RCC 7860 (cell line): ENCODE results near the gene ADGRB3.

Experiments used
- DNase-seq: peaks from one replicate; pipeline ENCODE4 v3.0.0-alpha.2; 2015; ENCODE audit warnings: low spot score
- FAIRE-seq: peaks from 2 replicates; lab custom pipeline; 2012; peaks lifted over from hg19 to GRCh38; lab: Jason Lieb, UNC

Gene ADGRB3

DNA sequence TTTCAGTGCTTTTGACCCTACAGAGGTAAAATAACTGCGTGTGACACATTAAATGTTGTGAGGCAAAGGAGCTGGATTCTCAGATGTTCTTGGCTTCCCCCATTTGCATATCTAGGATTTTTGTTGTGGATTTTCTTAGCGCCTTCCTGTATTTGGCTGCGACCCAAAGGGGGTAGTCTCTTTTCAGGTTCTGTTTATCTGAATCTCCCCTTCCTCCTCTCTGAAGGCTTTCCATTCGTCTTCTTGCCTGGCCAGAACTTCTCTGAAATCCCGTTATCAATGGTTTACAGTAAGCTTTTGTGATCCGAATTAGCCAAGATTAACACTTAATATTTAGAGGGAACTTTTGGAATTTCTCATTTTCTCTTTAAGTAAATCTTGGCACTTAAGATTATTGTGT is 60.8 kb downstream of the ADGRB3 start:
- DNase-seq (no peak), FAIRE-seq (no peak)

DNA sequence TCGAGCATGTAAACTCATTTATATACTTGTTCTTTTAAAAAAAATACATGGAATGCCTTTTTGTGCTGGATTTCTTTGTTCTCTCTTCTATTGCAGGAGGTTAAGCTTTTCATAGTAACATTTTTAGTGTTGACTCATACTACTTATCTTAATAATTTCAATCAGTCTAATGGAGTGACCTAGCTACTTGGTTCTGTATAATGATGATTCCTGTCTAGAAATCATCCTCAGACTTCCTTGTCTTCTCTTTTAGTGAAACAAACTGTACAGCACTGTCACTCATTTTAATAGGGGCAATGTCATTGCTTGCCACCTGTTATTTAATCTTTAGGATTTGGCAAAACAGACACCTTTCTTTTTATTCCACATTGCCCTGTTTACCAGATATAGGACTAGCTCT is 62.3 kb downstream of the ADGRB3 start:
- FAIRE-seq (no peak), DNase-seq (no peak)

DNA sequence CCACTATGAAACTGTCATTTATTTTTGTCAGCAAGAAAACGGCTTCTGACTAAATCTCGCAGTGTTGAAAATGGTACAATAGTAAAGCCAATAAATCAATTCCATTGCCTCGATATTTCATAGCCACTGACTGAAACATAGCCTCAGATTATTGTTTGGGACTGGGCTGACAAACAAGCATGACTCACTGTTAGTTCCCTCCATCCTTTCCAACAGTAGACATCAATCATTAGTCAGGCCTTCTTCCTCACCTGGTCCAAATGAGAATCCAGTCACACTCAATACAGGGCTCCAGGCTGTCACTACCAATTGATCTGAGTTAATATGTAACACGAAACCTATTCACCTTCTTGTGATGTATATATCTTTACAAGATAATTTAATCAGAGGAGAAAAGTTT is 66.1 kb downstream of the ADGRB3 start:
- FAIRE-seq (no peak), DNase-seq (no peak)

DNA sequence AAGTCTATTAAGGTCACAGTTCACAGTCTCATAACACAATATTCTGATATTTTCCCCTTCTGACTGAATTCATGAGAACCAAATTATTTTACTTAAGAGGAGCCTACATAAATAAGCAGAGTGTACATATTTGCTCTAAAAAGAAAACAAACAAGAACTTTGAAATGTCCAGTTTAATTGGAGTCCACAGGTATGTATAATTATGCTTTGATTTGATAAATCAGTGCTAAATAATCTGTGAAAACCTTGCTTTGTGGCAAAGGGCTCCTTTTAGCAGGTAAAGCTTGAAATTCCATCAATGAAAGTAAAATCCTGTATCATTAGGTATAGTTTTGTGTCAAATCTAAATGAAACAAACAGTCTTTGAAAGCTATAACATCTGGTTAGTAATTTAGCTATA is 69.4 kb downstream of the ADGRB3 start:
- DNase-seq = no peak
- no peak for FAIRE-seq

DNA sequence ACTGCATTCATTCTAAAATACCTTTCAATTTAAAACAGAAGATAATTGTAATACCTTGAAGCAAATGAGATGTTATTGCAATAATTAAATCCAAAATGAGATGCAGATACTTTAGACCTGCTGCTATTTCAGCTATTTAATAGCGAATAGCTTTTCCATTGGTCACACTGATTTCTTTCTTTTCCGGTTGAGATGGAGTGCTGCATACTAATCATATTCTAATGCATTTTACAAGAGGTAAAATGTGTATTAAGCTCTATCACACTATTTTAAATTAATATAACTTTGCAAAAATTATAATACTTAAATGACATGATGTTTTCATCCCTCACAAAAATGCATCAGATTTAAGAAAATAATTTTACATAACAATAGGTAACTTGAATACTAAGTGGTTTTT is 74.0 kb downstream of the ADGRB3 start:
- DNase-seq (no peak), FAIRE-seq (no peak)

DNA sequence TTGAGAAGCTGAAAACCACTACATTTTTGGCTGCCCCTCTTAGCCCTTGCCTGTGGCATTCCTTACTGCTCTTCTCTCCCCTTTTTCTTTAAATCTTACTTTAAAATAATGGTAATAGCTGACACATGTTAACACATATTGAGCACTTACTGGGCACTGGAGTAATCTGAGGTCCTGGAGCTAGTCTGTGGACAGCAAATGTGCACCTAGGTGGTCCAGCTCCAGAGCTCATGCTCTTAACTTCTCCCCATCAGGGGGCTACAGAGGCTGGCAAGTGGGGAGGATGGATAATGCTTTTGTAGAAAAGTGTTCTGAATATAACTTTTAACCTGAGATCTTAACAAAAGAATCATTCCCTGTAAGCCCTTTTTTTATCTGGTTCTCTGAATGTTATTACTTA is 74.8 kb downstream of the ADGRB3 start:
- DNase-seq (no peak), FAIRE-seq (no peak)

DNA sequence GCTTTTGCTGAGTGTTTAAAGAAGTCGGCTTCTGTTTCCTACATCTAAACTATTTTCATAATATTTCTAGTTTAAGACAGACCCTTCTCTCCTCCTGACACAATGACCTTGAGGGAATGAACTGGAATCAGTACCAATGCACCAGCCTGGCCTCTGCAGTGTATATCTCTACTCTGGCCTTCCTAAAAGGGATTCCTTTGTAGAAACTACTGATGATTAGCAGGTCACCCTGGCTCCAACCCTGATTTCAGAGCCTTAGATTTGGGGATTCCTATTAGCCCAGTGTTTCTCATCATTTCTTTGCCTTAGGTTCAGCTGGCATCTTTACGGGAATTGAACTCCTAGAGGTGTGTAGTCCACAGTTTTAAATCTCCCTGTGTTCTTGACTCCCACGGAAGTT is 75.4 kb downstream of the ADGRB3 start:
- FAIRE-seq (no peak), DNase-seq (no peak)

DNA sequence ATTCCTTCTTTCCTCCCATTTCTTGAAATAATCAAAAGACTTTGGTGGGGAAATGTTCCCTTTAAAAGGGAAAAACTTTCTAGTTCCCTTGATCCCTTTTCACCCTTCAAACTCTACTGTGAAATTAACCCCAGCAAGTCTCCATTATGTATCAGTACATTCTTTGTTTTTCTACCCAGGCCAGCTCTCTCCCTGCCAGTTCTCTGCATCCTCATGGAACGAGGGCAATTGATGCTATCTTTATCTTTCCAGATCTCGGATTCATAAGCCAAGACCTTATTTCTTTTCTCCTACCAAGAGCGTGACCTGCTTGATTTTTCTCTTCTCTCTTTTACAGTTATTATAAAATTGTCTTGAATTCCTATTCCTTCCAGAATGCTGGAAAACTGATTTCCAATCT is 75.8 kb downstream of the ADGRB3 start:
- no peak for DNase-seq
- no peak for FAIRE-seq

DNA sequence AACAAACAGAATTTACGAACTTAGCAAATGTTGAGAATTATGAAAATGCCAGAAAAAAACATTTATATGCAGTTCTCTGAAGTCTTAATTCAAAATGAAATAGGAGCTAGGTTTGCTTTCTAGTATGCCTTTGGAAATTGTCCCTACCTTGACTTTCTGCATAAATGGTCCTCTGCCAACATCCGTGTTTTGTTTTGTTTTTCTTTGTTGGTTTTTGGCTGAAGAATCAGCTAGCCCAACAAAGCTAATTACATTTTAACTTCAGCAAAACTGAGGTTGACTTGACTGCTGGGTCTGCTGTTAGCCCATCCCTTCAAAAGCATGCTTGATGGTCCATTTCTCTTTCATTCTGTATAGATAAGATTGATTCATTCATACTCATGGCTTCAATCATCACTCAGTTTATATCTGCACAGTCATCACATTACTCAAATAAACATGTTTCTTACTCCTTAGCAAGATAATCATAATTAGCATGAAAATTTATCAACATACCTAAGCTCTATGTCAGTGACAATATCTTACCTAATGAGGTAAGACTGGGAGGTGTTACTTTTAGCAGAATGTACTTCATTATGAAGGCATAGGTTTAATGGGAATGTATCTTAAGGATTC is 76.4 kb downstream of the ADGRB3 start:
- DNase-seq (no peak), FAIRE-seq (no peak)

DNA sequence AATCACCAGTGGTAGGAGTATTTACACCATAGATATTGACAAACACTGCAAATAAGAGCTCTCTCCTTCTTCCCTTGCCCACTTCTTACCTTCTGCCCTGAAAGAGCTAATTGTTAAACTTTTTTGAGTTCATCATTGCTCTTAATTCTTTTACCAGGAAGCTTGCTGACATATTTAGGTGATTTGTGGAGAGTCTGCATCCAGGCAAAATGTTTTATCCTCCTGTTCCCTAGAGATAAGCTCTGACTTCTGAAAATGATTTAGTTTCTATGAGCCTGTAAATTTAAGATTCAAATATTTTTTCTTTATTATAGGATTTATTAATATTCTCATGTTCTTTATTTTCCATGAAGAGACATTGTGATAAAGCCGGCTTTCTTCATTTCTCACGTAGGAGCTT is 81.5 kb downstream of the ADGRB3 start:
- no peak for FAIRE-seq
- DNase-seq = no peak

DNA sequence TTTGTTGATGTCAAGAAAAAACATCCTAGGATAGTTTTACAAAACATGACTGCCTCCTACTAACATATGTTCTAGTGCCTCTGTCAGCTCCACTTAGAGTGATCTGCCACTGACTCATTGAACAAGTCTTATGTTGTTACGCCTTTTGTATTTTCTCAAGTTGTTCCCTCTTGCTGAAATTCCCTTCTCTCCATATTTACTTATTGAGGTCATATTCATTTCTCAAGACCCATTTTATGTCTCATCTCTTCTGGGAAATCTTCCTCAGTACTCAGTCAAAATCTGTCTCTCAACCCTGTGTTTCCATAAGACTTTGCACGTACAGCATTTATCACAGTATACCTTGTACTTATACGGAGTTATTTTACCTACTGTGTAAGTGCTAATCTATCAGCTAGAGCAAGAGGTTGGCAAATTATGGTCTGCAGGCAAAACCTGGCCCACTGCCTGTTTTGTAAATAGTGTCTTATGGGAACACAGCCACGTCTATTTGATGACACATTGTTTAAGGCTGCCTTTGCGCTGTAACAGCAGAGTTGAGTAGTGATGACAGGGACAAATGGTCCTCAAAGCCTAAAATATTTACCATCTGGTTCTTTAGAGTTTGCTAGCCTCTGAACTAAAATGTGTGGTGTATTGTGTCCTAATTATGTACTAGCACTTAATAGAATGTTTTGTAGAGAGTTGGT is 83.4 kb downstream of the ADGRB3 start:
- FAIRE-seq = no peak
- DNase-seq = no peak

DNA sequence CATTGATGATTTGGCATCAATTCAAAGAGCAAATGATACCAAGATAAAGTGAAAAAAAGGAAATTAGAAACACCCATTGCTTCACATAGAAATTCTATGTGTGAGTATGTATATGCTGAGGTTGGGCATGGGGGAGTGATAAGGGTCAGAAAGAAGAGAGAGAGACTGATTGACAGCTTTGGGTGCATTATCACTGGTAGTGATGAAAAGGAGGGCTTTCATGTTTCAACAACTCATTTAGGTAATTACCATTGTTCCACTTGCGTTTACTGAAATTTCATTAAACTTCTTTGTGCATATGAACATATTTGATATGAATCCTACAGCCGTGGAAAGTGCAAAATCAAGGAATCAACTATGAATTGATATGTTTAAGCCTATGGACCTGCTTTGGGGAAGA is 84.7 kb downstream of the ADGRB3 start:
- DNase-seq (no peak), FAIRE-seq (no peak)

DNA sequence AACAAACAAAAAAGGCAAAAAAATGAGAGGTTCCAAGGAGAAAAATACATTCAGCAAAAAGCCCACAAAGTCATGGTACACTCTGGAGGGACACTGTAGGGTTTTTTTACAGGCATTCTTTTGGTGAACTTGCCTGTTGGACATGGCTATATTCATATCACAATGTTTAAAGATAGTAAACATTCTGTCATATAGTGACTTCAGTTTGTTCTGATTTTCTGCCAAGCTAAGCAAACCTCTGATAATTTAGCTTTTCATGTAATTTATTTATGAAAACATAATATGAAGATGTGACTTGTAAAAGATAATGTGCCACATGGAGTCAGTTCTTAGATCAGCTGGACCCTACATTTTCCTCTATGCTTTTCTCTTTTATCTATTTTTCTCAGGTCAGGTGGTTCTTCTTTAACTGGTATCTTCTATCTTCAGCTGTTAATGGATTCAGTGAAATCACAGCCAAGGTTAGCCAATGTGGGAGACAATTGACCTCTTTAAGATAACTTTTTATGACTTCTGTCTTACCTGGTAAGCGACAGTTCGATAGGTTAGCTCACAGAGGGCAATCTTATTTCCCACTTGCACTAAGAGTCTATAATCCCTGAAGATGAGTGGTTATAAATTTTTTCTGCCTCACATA is 87.9 kb downstream of the ADGRB3 start:
- no peak for FAIRE-seq

DNA sequence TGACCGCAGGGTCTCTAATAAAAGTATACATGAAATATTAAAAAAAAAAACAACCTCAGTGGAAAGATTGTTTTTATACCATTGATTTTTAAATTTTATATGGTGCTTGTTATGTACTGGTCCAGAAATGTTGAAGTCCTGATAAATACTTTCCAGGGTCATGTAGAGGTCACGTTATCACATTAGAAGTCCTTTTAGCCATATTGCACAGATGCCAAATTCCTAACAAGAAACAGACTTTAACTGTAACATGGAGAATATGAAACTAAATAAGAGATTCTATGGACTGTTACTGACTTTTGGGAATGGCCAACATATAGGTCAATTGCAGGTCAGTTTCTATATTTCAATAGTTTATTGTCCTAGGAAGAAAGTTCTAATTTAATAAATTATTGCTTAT is 89.0 kb downstream of the ADGRB3 start:
- FAIRE-seq (no peak), DNase-seq (no peak)

More for the DNA sequence above, 87.9 kb downstream of the ADGRB3 start:
- DNase-seq = no peak

DNA sequence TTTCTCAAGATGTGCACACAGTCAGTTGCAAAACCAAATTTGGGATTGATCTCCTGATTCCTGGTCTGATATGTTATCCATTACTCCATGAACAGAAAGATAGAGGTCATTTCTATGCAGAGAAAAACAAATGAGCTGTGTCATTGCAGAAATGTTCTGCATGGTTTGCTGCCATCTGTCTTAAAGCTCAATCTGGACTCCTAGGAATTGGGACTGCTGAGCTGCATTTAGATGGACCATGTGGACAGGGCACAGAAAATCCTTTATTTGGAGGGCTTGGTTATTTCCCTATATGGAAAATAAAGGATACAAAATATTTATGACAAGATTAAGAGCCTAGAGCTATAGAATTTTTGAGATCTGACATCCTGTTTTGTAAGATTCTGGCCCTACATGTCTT is 91.3 kb downstream of the ADGRB3 start:
- FAIRE-seq (no peak), DNase-seq (no peak)

DNA sequence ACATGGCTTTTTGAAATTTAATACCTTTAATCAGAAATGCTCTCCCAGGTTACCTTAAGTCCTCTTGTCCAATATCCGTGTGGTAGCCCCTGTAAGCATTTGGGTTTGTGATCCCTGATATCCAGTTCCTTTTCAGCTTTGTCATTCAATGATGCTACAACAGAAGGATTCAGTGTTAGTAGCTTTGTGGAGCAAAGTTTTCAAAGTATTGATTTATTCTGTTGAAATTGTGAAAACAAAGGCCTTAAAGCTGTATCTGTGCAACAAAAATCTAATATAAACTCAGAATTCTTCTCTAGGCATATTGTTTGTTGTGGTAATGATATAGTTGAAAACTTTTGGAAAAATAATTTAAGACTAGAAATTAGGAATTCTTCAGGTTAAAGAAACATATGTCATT is 91.9 kb downstream of the ADGRB3 start:
- FAIRE-seq = no peak
- no peak for DNase-seq

DNA sequence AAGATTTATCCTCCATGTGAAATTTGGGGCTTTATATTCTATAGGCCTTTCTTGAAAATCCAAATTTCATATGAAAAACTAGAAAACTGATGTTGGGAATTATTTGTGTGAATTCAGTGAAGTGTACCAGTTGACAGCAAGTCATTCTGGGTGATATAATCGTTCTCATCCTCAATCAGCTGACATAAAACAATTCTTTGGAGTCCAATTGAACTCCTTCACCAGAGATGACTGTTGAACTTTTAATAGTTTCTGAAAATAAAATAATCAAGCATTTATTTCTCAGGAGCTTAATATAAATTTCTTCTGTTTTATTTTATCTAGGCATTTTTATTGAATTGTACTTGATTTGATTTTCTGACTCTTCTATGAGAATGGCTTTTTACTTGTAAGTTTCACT is 92.6 kb downstream of the ADGRB3 start:
- FAIRE-seq (no peak), DNase-seq (no peak)

DNA sequence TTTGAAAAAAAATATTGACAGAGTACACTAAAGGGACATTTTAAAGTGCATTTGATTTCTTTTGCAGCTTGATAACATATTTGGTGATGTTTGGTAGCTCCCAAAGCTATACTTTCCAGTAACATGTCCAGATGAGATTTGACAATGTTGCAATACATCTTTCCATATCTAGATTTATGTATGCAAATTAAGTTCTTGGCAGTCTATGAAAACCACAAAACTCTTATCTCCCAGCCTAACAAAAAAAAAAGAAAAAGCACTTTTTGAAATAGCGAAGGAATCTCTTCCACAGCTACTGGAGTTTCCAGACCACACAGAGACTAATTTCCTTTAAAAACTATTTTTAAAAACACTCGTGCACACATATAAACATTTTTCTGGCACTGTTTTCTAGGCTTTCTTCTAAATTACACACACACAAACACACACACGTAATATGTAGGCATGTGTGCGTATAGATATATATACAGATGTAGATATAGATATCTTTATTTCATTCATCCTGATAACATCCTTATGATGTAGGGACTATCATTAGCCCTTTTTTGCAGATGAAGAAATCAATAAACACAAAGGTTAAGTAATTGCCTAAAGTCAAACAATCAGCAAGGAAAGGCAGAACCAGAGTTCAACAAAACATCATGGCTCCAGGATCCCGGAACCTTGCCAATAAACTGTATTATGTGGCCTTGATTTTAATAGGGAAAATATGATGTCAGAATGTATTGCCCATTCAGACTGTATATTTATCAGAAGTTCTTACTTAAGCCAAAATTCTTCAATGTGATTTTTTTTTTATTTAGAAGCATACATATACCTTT is 93.3 kb downstream of the ADGRB3 start:
- DNase-seq (no peak), FAIRE-seq (no peak)

DNA sequence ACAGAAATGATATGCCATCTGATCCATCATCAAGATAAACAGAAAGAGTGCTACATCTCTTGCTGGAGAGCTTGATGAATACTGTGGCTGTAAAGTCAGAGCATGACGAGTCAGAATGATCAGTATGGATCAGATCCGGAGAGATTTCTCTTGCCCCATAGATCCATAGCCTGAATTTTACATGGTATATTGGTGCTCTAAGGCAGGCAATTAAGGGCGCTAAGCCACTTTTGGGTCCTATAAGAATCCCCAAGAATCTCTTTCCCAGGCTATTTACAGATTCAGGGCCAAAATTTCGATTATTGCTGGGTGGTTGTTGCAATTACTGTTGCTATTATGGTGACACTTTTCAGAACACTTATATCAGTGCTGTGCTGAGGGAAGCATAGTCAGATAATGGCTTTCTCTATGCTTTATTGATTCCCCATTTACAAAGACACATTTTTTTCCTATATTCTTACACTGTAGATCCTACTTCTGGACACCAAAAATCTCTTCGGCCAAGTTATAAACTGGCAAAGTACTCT is 94.4 kb downstream of the ADGRB3 start:
- FAIRE-seq (no peak), DNase-seq (no peak)

DNA sequence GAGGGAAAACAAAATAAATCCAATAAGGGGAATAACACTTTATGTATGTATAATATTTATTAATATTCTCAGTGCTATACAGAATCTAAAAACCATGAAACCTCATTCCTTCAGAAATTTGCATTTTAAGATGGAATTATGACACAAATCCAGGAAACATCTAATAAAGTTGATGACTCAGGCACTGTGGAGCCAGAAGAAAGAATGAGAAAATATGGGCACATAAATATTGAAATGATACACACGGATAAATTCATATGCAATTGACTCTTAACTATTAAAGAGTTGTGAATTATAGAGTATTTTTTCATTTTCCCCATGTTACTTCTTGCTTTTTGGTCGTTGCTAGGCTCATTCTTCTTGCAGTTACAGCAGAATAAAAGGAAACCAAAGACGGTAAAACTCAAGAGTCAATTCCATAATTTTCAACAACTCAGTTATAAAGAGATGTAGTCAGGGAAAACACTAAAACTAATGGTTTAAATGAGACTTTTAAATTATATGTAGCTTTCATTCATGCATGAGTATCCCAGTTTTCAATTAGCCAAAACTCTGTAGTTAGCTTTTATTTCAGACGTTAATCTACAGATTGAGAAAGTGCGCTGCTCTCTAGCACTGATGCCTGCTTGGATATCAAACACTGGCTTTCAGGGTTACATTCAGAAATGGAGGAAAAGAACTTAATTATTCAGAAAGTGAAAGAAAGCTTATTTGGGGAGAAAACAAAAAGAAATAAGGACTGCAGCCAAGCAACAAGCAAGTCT is 95.4 kb downstream of the ADGRB3 start:
- DNase-seq (no peak), FAIRE-seq (no peak)

DNA sequence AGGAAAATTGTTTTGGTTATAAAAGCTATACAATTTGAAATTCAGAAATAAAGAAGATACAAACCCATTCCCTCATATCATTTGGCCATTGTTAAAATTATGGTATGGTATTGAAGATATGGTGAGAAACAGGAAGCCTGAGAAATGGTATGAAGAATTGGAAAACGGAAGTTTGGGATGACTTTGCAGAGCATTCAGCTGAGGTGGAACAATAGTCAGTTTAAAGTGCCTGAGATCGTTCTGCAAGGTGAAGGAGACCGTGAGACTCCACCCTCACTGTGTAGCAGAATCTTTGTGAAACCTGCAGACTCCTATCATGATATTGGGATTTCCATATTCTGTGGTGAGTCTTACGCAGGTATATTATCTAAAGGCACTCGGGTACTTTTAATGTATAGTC is 97.3 kb downstream of the ADGRB3 start:
- FAIRE-seq = no peak
- no peak for DNase-seq
